Activated CD4-positive, alpha-beta memory T cell treated with anti-CD3 and anti-CD28 coated beads for 36 hours (primary cell): Measurements from ENCODE around the gene LACTB. TPM values are rescaled to one million over a fixed set of nuclear protein-coding genes. Genes with fewer than 3 reads are reported as not detected.
"Not testable (repeated sequence)": the region's sequence is repeated elsewhere in the genome, so short reads cannot be mapped to it uniquely, and the experiment has no call there.

Experiments
- CTCF ChIA-PET: fragments of 350-600 bp; sonication (Branson Sonifier 250); formaldehyde crosslinking; loops from one replicate; lab custom pipeline; 2021; ENCODE audit warnings: antibody characterized with exemption, inconsistent platforms; lab: Charles Lee
- POLR2A ChIA-PET: fragments of 350-600 bp; sonication (Branson Sonifier 250); formaldehyde crosslinking; loops from one replicate; lab custom pipeline; 2021; ENCODE audit warnings: antibody characterized with exemption; lab: Charles Lee
- DNase-seq: peaks from one replicate; pipeline ENCODE4 v3.0.0-alpha.2; 2020
- H3K27ac Mint-ChIP-seq: one replicate; pipeline ENCODE4 v1.8.0; 2021; ENCODE audit warnings: mixed read lengths
- H3K27me3 Mint-ChIP-seq: one replicate; pipeline ENCODE4 v1.8.0; 2021; ENCODE audit warnings: mixed read lengths
- H3K36me3 Mint-ChIP-seq: one replicate; pipeline ENCODE4 v1.8.0; 2021; ENCODE audit warnings: mixed read lengths
- H3K4me1 Mint-ChIP-seq: one replicate; pipeline ENCODE4 v1.8.0; 2021; ENCODE audit warnings: low read depth, mixed read lengths
- H3K4me3 Mint-ChIP-seq: one replicate; pipeline ENCODE4 v1.8.0; 2021; ENCODE audit warnings: mild to moderate bottlenecking, mixed read lengths
- H3K9me3 Mint-ChIP-seq: one replicate; pipeline ENCODE4 v1.8.0; 2021; ENCODE audit warnings: mixed read lengths
- intact Hi-C: fragments of 100-400 bp; cut with micrococcal nuclease; formaldehyde crosslinking; loops from one replicate; pipeline ENCODE4 v1.15.1; 2023
- total RNA-seq, 2 experiments: library from RNA; stranded (reverse); gene quantifications; one replicate each; pipeline ENCODE4 v1.2.3, GENCODE V29; 2021

The LACTB gene
- total RNA-seq, 2 experiments from 2014 or later = 23.7 to 24.5 TPM

- Mint-ChIP-seq H3K36me3 (no peaks in the 10 kb centered on the region), H3K4me3 (no peak overlapping the region), H3K4me1 (no peaks in the 10 kb centered on the region), H3K27me3 (no peaks in the 10 kb centered on the region), H3K9me3 (no peaks in the 10 kb centered on the region), H3K27ac (no peak overlapping the region)
- intact Hi-C loops = no loop called here
- DNase-seq = no peak
- ChIA-PET CTCF (interaction anchor here (0.7 to 12.8 kb wide), 6 partner anchors 14 to 700 kb away, joined by 3 to 154 read pairs (median 4); partner anchors contain the start of gene TPM1), POLR2A (no interaction called here)
Measured at GRCh38 chr15:63091679-63092446, 29.8 kb upstream of the LACTB start.

- H3K4me1 Mint-ChIP-seq = no peaks in the 10 kb centered on the region
- DNase-seq = peak; percentile 83
- ChIA-PET POLR2A (interaction anchor here (0.7 kb wide), 1 partner anchor 1045 kb away, joined by 3 read pairs; no protein-coding TSS in a partner anchor), CTCF (interaction anchor here (0.5 to 12.8 kb wide), 22 partner anchors 12 to 772 kb away, joined by 3 to 154 read pairs (median 4); partner anchors contain the start of gene TPM1)
- no peaks in the 10 kb centered on the region for H3K27me3 Mint-ChIP-seq
- no peaks in the 10 kb centered on the region for H3K36me3 Mint-ChIP-seq
- no peak overlapping the region for H3K27ac Mint-ChIP-seq
- H3K4me3 Mint-ChIP-seq = no peak overlapping the region
- intact Hi-C loops = loop anchor here (1.0 kb wide), 2 partner anchors 45 to 245 kb away; no protein-coding TSS in a partner anchor
- no peaks in the 10 kb centered on the region for H3K9me3 Mint-ChIP-seq
Measured at GRCh38 chr15:63093486-63094205, 28.0 kb upstream of the LACTB start.

- H3K27ac Mint-ChIP-seq = no peak overlapping the region
- H3K4me1 Mint-ChIP-seq = no peaks in the 10 kb centered on the region
- no peak overlapping the region for H3K4me3 Mint-ChIP-seq
- no peaks in the 10 kb centered on the region for H3K27me3 Mint-ChIP-seq
- POLR2A ChIA-PET = no interaction called here
- DNase-seq = no peak
- CTCF ChIA-PET = interaction anchor here (0.7 to 12.8 kb wide), 16 partner anchors 14 to 773 kb away, joined by 3 to 154 read pairs (median 4); partner anchors contain the start of gene TPM1
- intact Hi-C loops = no loop called here
- no peaks in the 10 kb centered on the region for H3K9me3 Mint-ChIP-seq
- H3K36me3 Mint-ChIP-seq = no peaks in the 10 kb centered on the region
Measured at GRCh38 chr15:63094495-63094931, 27.1 kb upstream of the LACTB start.

GRCh38 chr15:63096178-63096577 lies 25.5 kb upstream of the LACTB start:
- Mint-ChIP-seq H3K9me3 (no peaks in the 10 kb centered on the region), H3K4me1 (no peaks in the 10 kb centered on the region), H3K4me3 (no peak overlapping the region), H3K27ac (no peak overlapping the region), H3K27me3 (no peaks in the 10 kb centered on the region), H3K36me3 (no peaks in the 10 kb centered on the region)
- intact Hi-C loops = no loop called here
- ChIA-PET POLR2A (no interaction called here), CTCF (interaction anchor here (12.8 kb wide), 1 partner anchor 50 kb away, joined by 154 read pairs; the partner anchor contains the start of gene TPM1)
- DNase-seq = no peak

- H3K27me3 Mint-ChIP-seq, H3K4me3 Mint-ChIP-seq, H3K36me3 Mint-ChIP-seq, H3K27ac Mint-ChIP-seq, POLR2A ChIA-PET, CTCF ChIA-PET, H3K4me1 Mint-ChIP-seq, H3K9me3 Mint-ChIP-seq, intact Hi-C loops, DNase-seq: not testable (repeated sequence)
Measured at GRCh38 chr15:63098901-63099300, 22.8 kb upstream of the LACTB start.

- DNase-seq, CTCF ChIA-PET, POLR2A ChIA-PET, H3K27ac Mint-ChIP-seq, H3K4me3 Mint-ChIP-seq, H3K9me3 Mint-ChIP-seq, intact Hi-C loops, H3K36me3 Mint-ChIP-seq, H3K4me1 Mint-ChIP-seq, H3K27me3 Mint-ChIP-seq: not testable (repeated sequence)
Measured at GRCh38 chr15:63099581-63099980, 22.1 kb upstream of the LACTB start.

- Mint-ChIP-seq H3K4me1 (no peaks in the 10 kb centered on the region), H3K27me3 (peaks cover 11% of the 10 kb centered on the region), H3K9me3 (no peaks in the 10 kb centered on the region), H3K4me3 (no peak overlapping the region), H3K36me3 (no peaks in the 10 kb centered on the region), H3K27ac (no peak overlapping the region)
- ChIA-PET POLR2A (no interaction called here), CTCF (interaction anchor here (1.0 kb wide), 1 partner anchor 56 kb away, joined by 3 read pairs; no protein-coding TSS in a partner anchor)
- DNase-seq = no peak
- intact Hi-C loops = no loop called here
Measured at GRCh38 chr15:63103416-63103815, 18.2 kb upstream of the LACTB start.

GRCh38 chr15:63104727-63105126 lies 16.9 kb upstream of the LACTB start:
- Mint-ChIP-seq H3K27ac (no peak overlapping the region), H3K36me3 (no peaks in the 10 kb centered on the region), H3K4me1 (no peaks in the 10 kb centered on the region), H3K4me3 (no peak overlapping the region), H3K27me3 (peaks cover 12% of the 10 kb centered on the region), H3K9me3 (no peaks in the 10 kb centered on the region)
- intact Hi-C loops = no loop called here
- no peak for DNase-seq
- ChIA-PET CTCF (interaction anchor here (0.8 to 1.0 kb wide), 2 partner anchors 57 to 58 kb away, joined by 3 read pairs; no protein-coding TSS in a partner anchor), POLR2A (no interaction called here)

- not testable (repeated sequence) for H3K27ac Mint-ChIP-seq, H3K4me3 Mint-ChIP-seq
- CTCF ChIA-PET = interaction anchor here (0.8 to 1.0 kb wide), 2 partner anchors 13 to 58 kb away, joined by 3 to 4 read pairs; no protein-coding TSS in a partner anchor
Measured at GRCh38 chr15:63105354-63105753, 16.3 kb upstream of the LACTB start.

GRCh38 chr15:63107895-63108546 lies 13.6 kb upstream of the LACTB start:
- no peak overlapping the region for H3K27ac Mint-ChIP-seq
- H3K4me1 Mint-ChIP-seq = no peaks in the 10 kb centered on the region
- H3K27me3 Mint-ChIP-seq = peaks cover 12% of the 10 kb centered on the region
- H3K4me3 Mint-ChIP-seq = no peak overlapping the region
- CTCF ChIA-PET = no interaction called here
- no peaks in the 10 kb centered on the region for H3K36me3 Mint-ChIP-seq
- POLR2A ChIA-PET = no interaction called here
- DNase-seq = no peak
- no peaks in the 10 kb centered on the region for H3K9me3 Mint-ChIP-seq
- intact Hi-C loops = no loop called here

More at GRCh38 chr15:63105354-63105753, 16.3 kb upstream of the LACTB start:
- H3K36me3 Mint-ChIP-seq, H3K9me3 Mint-ChIP-seq, H3K4me1 Mint-ChIP-seq, intact Hi-C loops, POLR2A ChIA-PET, DNase-seq: not testable (repeated sequence)
- peaks cover 12% of the 10 kb centered on the region for H3K27me3 Mint-ChIP-seq

- Mint-ChIP-seq H3K4me1 (no peaks in the 10 kb centered on the region), H3K27ac (no peak overlapping the region), H3K9me3 (no peaks in the 10 kb centered on the region), H3K4me3 (no peak overlapping the region), H3K27me3 (peaks cover 10% of the 10 kb centered on the region), H3K36me3 (no peaks in the 10 kb centered on the region)
- intact Hi-C loops = no loop called here
- ChIA-PET POLR2A (no interaction called here), CTCF (no interaction called here)
- DNase-seq = no peak
Measured at GRCh38 chr15:63109498-63109897, 12.2 kb upstream of the LACTB start.
